Measurements from ENCODE around the gene DNASE1L3.

DNASE1L3 gene

GRCh38 chr3:58198804-58199203 is 12.0 kb downstream of the DNASE1L3 start:
- DNase-seq = no peak
- no peaks in the 10 kb centered on the region for H3K36me3 ChIP-seq (ENCODE audit: control insufficient read depth in 1 of 2, insufficient read depth in 2 of 2, low read length in 2 of 2)

GRCh38 chr3:58198362-58198761 is 12.4 kb downstream of the DNASE1L3 start:
- H4K91ac ChIP-seq (ENCODE audit: low read depth, low read length) = no peak overlapping the region
- H3K9me3 ChIP-seq (ENCODE audit: insufficient read depth, low read depth, low read length) = peaks cover 3% of the 10 kb centered on the region
- H3K27ac ChIP-seq (ENCODE audit: low read depth, low read length) = no peak overlapping the region
- no peaks in the 10 kb centered on the region for H3K27me3 ChIP-seq (ENCODE audit: insufficient read depth, low read length)
- H2BK5ac ChIP-seq (ENCODE audit: low read depth, low read length, poor library complexity) = no peak overlapping the region
- H4K8ac ChIP-seq (ENCODE audit: low read depth, low read length) = no peak overlapping the region
- H3K4ac ChIP-seq (ENCODE audit: low read depth, low read length) = no peak overlapping the region
- no peak overlapping the region for H3K9ac ChIP-seq (ENCODE audit: low read length)
- no peaks in the 10 kb centered on the region for H3K79me1 ChIP-seq (ENCODE audit: low read length)
- no peak overlapping the region for H3K4me3 ChIP-seq (ENCODE audit: low read depth, low read length)
- no peak overlapping the region for H2AFZ ChIP-seq (ENCODE audit: insufficient read depth, low read length, poor library complexity)
- peaks cover 0 to 2% of the 10 kb centered on the region in 2 experiments for H3K4me1 ChIP-seq (ENCODE audit: control insufficient read depth in 1 of 2, insufficient read depth in 2 of 2, low read length in 2 of 2)
- no peak overlapping the region for H3K14ac ChIP-seq (ENCODE audit: low read length)
- no CpG with 5 or more reads among the region's 8 CpGs for WGBS (ENCODE audit: extremely low coverage, insufficient coverage, insufficient read length)
- H2BK12ac ChIP-seq (ENCODE audit: low read length) = no peak overlapping the region
- no peak overlapping the region for H3K4me2 ChIP-seq (ENCODE audit: low read length)
- no peak overlapping the region for H4K12ac ChIP-seq (ENCODE audit: low read depth, low read length)
- no peak overlapping the region for H2BK120ac ChIP-seq (ENCODE audit: insufficient read depth, low read length, poor library complexity)
- H3K23ac ChIP-seq (ENCODE audit: low read length) = no peak overlapping the region
- H3K79me2 ChIP-seq (ENCODE audit: control insufficient read depth, insufficient read depth, low read length, poor library complexity) = no peaks in the 10 kb centered on the region
- H2AK5ac ChIP-seq (ENCODE audit: low read length) = no peak overlapping the region
- no peak overlapping the region for H3K18ac ChIP-seq (ENCODE audit: low read length)
- DNase-seq = no peak
- H3K36me3 ChIP-seq (ENCODE audit: control insufficient read depth in 1 of 2, insufficient read depth in 2 of 2, low read length in 2 of 2) = no peaks in the 10 kb centered on the region

More at GRCh38 chr3:58198804-58199203, 12.0 kb downstream of the DNASE1L3 start:
- Histone ChIP-seq H3K9ac (ENCODE audit: low read length) (no peak overlapping the region), H3K4me2 (ENCODE audit: low read length) (no peak overlapping the region), H3K18ac (ENCODE audit: low read length) (no peak overlapping the region), H2AK5ac (ENCODE audit: low read length) (no peak overlapping the region), H3K79me1 (ENCODE audit: low read length) (no peaks in the 10 kb centered on the region), H3K4ac (ENCODE audit: low read depth, low read length) (no peak overlapping the region), H2BK120ac (ENCODE audit: insufficient read depth, low read length, poor library complexity) (no peak overlapping the region), H2AFZ (ENCODE audit: insufficient read depth, low read length, poor library complexity) (no peak overlapping the region), H2BK12ac (ENCODE audit: low read length) (no peak overlapping the region), H2BK5ac (ENCODE audit: low read depth, low read length, poor library complexity) (no peak overlapping the region), H4K8ac (ENCODE audit: low read depth, low read length) (no peak overlapping the region), H3K27ac (ENCODE audit: low read depth, low read length) (no peak overlapping the region), H3K27me3 (ENCODE audit: insufficient read depth, low read length) (no peaks in the 10 kb centered on the region), H4K91ac (ENCODE audit: low read depth, low read length) (no peak overlapping the region), H3K79me2 (ENCODE audit: control insufficient read depth, insufficient read depth, low read length, poor library complexity) (no peaks in the 10 kb centered on the region), H3K14ac (ENCODE audit: low read length) (no peak overlapping the region), H3K4me1 (ENCODE audit: control insufficient read depth in 1 of 2, insufficient read depth in 2 of 2, low read length in 2 of 2) (peaks cover 0 to 2% of the 10 kb centered on the region in 2 experiments), H3K9me3 (ENCODE audit: insufficient read depth, low read depth, low read length) (peaks cover 3% of the 10 kb centered on the region), H4K12ac (ENCODE audit: low read depth, low read length) (no peak overlapping the region), H3K4me3 (ENCODE audit: low read depth, low read length) (no peak overlapping the region), H3K23ac (ENCODE audit: low read length) (no peak overlapping the region)

- Histone ChIP-seq H3K9me3 (ENCODE audit: insufficient read depth, low read depth, low read length) (peaks cover 3% of the 10 kb centered on the region), H3K18ac (ENCODE audit: low read length) (no peak overlapping the region), H3K36me3 (ENCODE audit: control insufficient read depth in 1 of 2, insufficient read depth in 2 of 2, low read length in 2 of 2) (no peaks in the 10 kb centered on the region), H2BK12ac (ENCODE audit: low read length) (no peak overlapping the region), H2AK5ac (ENCODE audit: low read length) (no peak overlapping the region), H3K27ac (ENCODE audit: low read depth, low read length) (no peak overlapping the region), H2BK120ac (ENCODE audit: insufficient read depth, low read length, poor library complexity) (no peak overlapping the region), H3K4ac (ENCODE audit: low read depth, low read length) (no peak overlapping the region), H2BK5ac (ENCODE audit: low read depth, low read length, poor library complexity) (no peak overlapping the region), H3K14ac (ENCODE audit: low read length) (no peak overlapping the region), H3K9ac (ENCODE audit: low read length) (no peak overlapping the region), H3K27me3 (ENCODE audit: insufficient read depth, low read length) (no peaks in the 10 kb centered on the region), H4K8ac (ENCODE audit: low read depth, low read length) (no peak overlapping the region), H4K91ac (ENCODE audit: low read depth, low read length) (no peak overlapping the region), H2AFZ (ENCODE audit: insufficient read depth, low read length, poor library complexity) (no peak overlapping the region), H3K4me1 (ENCODE audit: control insufficient read depth in 1 of 2, insufficient read depth in 2 of 2, low read length in 2 of 2) (peaks cover 0 to 2% of the 10 kb centered on the region in 2 experiments), H4K12ac (ENCODE audit: low read depth, low read length) (no peak overlapping the region), H3K4me3 (ENCODE audit: low read depth, low read length) (no peak overlapping the region), H3K79me2 (ENCODE audit: control insufficient read depth, insufficient read depth, low read length, poor library complexity) (no peaks in the 10 kb centered on the region), H3K79me1 (ENCODE audit: low read length) (no peaks in the 10 kb centered on the region), H3K23ac (ENCODE audit: low read length) (no peak overlapping the region), H3K4me2 (ENCODE audit: low read length) (no peak overlapping the region)
- no peak for DNase-seq
- no CpG with 5 or more reads among the region's 10 CpGs for WGBS (ENCODE audit: extremely low coverage, insufficient coverage, insufficient read length)
Measured at GRCh38 chr3:58197588-58197987, 13.2 kb downstream of the DNASE1L3 start.

GRCh38 chr3:58193682-58194407 is 16.9 kb downstream of the DNASE1L3 start:
- H3K9ac ChIP-seq (ENCODE audit: low read length) = no peak overlapping the region
- no peak overlapping the region for H2BK120ac ChIP-seq (ENCODE audit: insufficient read depth, low read length, poor library complexity)
- no CpG with 5 or more reads among the region's 12 CpGs for WGBS (ENCODE audit: extremely low coverage, insufficient coverage, insufficient read length)
- no peak overlapping the region for H4K12ac ChIP-seq (ENCODE audit: low read depth, low read length)
- no peaks in the 10 kb centered on the region for H3K27me3 ChIP-seq (ENCODE audit: insufficient read depth, low read length)
- no peak overlapping the region for H4K91ac ChIP-seq (ENCODE audit: low read depth, low read length)
- H4K8ac ChIP-seq (ENCODE audit: low read depth, low read length) = no peak overlapping the region
- H3K79me2 ChIP-seq (ENCODE audit: control insufficient read depth, insufficient read depth, low read length, poor library complexity) = no peaks in the 10 kb centered on the region
- no peak for DNase-seq
- no peaks in the 10 kb centered on the region for H3K36me3 ChIP-seq (ENCODE audit: control insufficient read depth in 1 of 2, insufficient read depth in 2 of 2, low read length in 2 of 2)
- H3K4ac ChIP-seq (ENCODE audit: low read depth, low read length) = no peak overlapping the region
- H3K27ac ChIP-seq (ENCODE audit: low read depth, low read length) = no peak overlapping the region
- no peaks in the 10 kb centered on the region for H3K79me1 ChIP-seq (ENCODE audit: low read length)
- H2BK12ac ChIP-seq (ENCODE audit: low read length) = no peak overlapping the region
- no peak overlapping the region for H2AK5ac ChIP-seq (ENCODE audit: low read length)
- H3K23ac ChIP-seq (ENCODE audit: low read length) = no peak overlapping the region
- H2BK5ac ChIP-seq (ENCODE audit: low read depth, low read length, poor library complexity) = no peak overlapping the region
- H3K4me1 ChIP-seq (ENCODE audit: control insufficient read depth in 1 of 2, insufficient read depth in 2 of 2, low read length in 2 of 2) = peaks cover 3 to 5% of the 10 kb centered on the region in 2 experiments
- H3K18ac ChIP-seq (ENCODE audit: low read length) = no peak overlapping the region
- H2AFZ ChIP-seq (ENCODE audit: insufficient read depth, low read length, poor library complexity) = no peak overlapping the region
- no peak overlapping the region for H3K4me2 ChIP-seq (ENCODE audit: low read length)
- H3K14ac ChIP-seq (ENCODE audit: low read length) = no peak overlapping the region
- no peaks in the 10 kb centered on the region for H3K9me3 ChIP-seq (ENCODE audit: insufficient read depth, low read depth, low read length)
- no peak overlapping the region for H3K4me3 ChIP-seq (ENCODE audit: low read depth, low read length)

All from trophoblast cell (in vitro differentiated cells and primary cell).